Prostate gland (tissue), 2 donors: ENCODE data around the gene KRTAP4-6.
"Not testable (repeated sequence)": the region's sequence is repeated elsewhere in the genome, so short reads cannot be mapped to it uniquely, and the experiment has no call there.

ENCODE experiments used
- CTCF ChIP-seq, 4 experiments: fragments of 200-600 bp in 2 of 4; fragments of 450-650 bp in 2 of 4; sonication (generic) in 2 of 4; IDR thresholded peaks; 1 replicate in 3 of 4; 2 replicates in 1 of 4; pipeline ENCODE4 v1.5.1; 2016 to 2019; ENCODE audit warnings: antibody characterized with exemption in 4 of 4, mild to moderate bottlenecking in 2 of 4, moderate library complexity in 2 of 4
- POLR2A ChIP-seq: fragments of 450-650 bp; IDR thresholded peaks from one replicate; pipeline ENCODE4 v1.6.1; 2016; ENCODE audit warnings: antibody characterized with exemption, mild to moderate bottlenecking

- TF ChIP-seq CTCF (IDR thresholded peaks at IDR 0.05); POLR2A: not testable (repeated sequence)
Observed at GRCh38 chr17:41148971-41149651, 8.8 kb upstream of the KRTAP4-6 start.
